Esophagus squamous epithelium (tissue), 5 donors: ENCODE results near the gene RPL7L1. TPM values are rescaled to one million over a fixed set of nuclear protein-coding genes. Genes with fewer than 3 reads are reported as not detected.

Experiments
- DNase-seq: peaks from one replicate; lab custom pipeline; 2025; lab: John Stamatoyannopoulos, UW
- H3K27ac ChIP-seq, 4 donors: fragments of 200-600 bp; sonication (generic); one replicate each; pipeline ENCODE4 v1.5.1; 2016 to 2019; ENCODE audit warnings: mild to moderate bottlenecking in 1 of 4
- H3K27me3 ChIP-seq, 4 donors: fragments of 200-600 bp; sonication (generic); 1 replicate in 3 of 4; 2 replicates in 1 of 4; pipeline versions ENCODE4 v1.5.1 to v1.6.0; 2017 to 2021; ENCODE audit warnings: antibody characterized with exemption in 1 of 4
- H3K36me3 ChIP-seq, 3 donors: fragments of 200-600 bp; sonication (generic); one replicate each; pipeline ENCODE4 v1.5.1; 2016 to 2019
- H3K4me1 ChIP-seq, 3 donors: fragments of 200-600 bp; sonication (generic); one replicate each; pipeline ENCODE4 v1.5.1; 2017 to 2019
- H3K4me3 ChIP-seq, 4 donors: fragments of 200-600 bp; sonication (generic); 1 replicate in 3 of 4; 2 replicates in 1 of 4; pipeline ENCODE4 v1.5.1; 2016 to 2019; ENCODE audit warnings: mild to moderate bottlenecking in 2 of 4, moderate library complexity in 1 of 4
- H3K9me3 ChIP-seq, 3 donors: fragments of 200-600 bp; sonication (generic); one replicate each; pipeline ENCODE4 v1.5.1; 2016 to 2019
- POLR2A ChIP-seq, 4 donors: fragments of 450-650 bp; IDR thresholded peaks; one replicate each; pipeline ENCODE4 v1.6.1; 2017; ENCODE audit warnings: antibody characterized with exemption in 4 of 4, mild to moderate bottlenecking in 4 of 4, moderate library complexity in 3 of 4
- WGBS, 2 donors: methylation state at CpG; one replicate each; pipeline ENCODE4 v1.1.5; 2018; 5-methylcytosine and 5-hydroxymethylcytosine counted together
- intact Hi-C: fragments of 100-400 bp; cut with DNase I; formaldehyde crosslinking; loops from one replicate; pipeline ENCODE4 v1.15.0; 2022
- total RNA-seq, 4 donors: library from RNA; depleted of rRNA; stranded (reverse); fragments of >200 nt; gene quantifications; one replicate each; pipeline ENCODE4 v1.1.0, GENCODE V29; 2016
- TF ChIP-seq, protein P1 (sequence below), 6 experiments: fragments of 450-650 bp in 4 of 6; fragments of 200-600 bp in 2 of 6; sonication (generic) in 2 of 6; IDR thresholded peaks; one replicate each; pipeline ENCODE4 v1.5.1; 2016 to 2019; ENCODE audit warnings: antibody characterized with exemption in 6 of 6, mild to moderate bottlenecking in 4 of 6, moderate library complexity in 4 of 6
- donor health status: DM: yes; HTN: yes; CAD: no.

Gene RPL7L1
- total RNA-seq, 4 donors from 2014 or later, result 67.4 to 122 (median 92.2) TPM

DNA sequence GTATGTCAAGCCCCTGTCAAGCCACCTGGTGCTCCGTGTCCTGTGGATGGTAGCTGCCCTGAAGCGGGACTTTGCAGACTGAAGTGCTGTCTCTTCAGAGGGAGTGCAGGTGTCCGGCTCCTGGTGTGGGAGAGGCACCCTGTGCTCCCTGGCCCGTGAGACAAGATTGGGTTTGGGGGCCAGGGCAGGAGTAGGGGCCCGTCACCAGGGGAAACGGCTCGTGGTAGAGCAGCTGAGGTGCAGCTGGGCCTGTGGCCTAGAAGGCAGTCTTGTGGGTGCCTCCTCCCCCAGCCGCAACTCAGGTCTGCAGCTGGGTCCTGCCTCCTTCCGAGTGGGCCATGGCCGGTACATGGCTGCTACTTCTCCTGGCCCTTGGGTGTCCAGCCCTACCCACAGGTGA lies 36.3 kb downstream of the RPL7L1 start, which contains the start of gene PTCRA:
PTCRA (plus strand) TSS at position 322 of the 400 bp plus-strand sequence; CDS start at position 339, 17 bp downstream.
- TF ChIP-seq POLR2A (IDR thresholded peaks at IDR 0.05), result no peak
- TF ChIP-seq, protein P1, sequence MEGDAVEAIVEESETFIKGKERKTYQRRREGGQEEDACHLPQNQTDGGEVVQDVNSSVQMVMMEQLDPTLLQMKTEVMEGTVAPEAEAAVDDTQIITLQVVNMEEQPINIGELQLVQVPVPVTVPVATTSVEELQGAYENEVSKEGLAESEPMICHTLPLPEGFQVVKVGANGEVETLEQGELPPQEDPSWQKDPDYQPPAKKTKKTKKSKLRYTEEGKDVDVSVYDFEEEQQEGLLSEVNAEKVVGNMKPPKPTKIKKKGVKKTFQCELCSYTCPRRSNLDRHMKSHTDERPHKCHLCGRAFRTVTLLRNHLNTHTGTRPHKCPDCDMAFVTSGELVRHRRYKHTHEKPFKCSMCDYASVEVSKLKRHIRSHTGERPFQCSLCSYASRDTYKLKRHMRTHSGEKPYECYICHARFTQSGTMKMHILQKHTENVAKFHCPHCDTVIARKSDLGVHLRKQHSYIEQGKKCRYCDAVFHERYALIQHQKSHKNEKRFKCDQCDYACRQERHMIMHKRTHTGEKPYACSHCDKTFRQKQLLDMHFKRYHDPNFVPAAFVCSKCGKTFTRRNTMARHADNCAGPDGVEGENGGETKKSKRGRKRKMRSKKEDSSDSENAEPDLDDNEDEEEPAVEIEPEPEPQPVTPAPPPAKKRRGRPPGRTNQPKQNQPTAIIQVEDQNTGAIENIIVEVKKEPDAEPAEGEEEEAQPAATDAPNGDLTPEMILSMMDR (IDR thresholded peaks at IDR 0.05), result no peak
- Histone ChIP-seq H3K27me3 (peaks cover 0 to 32% (median 0%) of the 10 kb centered on the region in 4 donors), H3K4me3 (no peak within 1 kb of the TSS), H3K36me3 (no peaks in the 10 kb centered on the region), H3K4me1 (peaks cover 3 to 17% (median 6%) of the 10 kb centered on the region in 3 donors), H3K9me3 (no peaks in the 10 kb centered on the region), H3K27ac (no peak within 1 kb of the TSS)
- intact Hi-C loops, result no loop called here
- 70 to 100% methylated on average over 3 to 7 of the region's 10 CpGs for WGBS, 2 donors
- DNase-seq, result no peak

DNA sequence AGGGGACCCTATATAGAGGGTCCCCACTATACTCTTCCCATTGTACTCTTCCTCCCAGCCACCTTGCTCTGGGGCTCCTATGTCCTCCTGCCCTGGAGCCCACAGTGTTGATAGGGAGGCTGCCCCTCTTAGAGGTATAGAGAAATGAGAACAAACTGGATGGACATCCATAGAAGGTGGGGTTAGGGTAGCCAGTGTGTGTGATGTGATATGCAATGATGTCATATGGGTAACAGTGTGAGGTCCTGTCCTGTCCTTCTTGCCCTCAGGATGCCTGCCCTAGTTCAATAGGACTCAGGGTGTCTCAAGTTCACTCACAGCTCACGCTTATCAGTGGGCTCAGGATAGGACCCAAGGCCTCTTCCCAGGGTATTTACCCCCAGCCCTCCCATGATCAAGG lies 36.9 kb downstream of the RPL7L1 start:
- Histone ChIP-seq H3K27ac (no peak overlapping the region), H3K4me3 (no peak overlapping the region), H3K27me3 (peaks cover 0 to 28% (median 0%) of the 10 kb centered on the region in 4 donors), H3K36me3 (no peaks in the 10 kb centered on the region), H3K9me3 (no peaks in the 10 kb centered on the region), H3K4me1 (peaks cover 3 to 14% (median 6%) of the 10 kb centered on the region in 3 donors)
- WGBS, 2 donors, result 100% methylated on average over 1 of the region's 1 CpG; no CpG with 5 or more reads in 1 of the 2 donors
- TF ChIP-seq POLR2A (IDR thresholded peaks at IDR 0.05), result no peak
- TF ChIP-seq, protein P1 (IDR thresholded peaks at IDR 0.05), result no peak
- intact Hi-C loops, result no loop called here
- DNase-seq, result no peak

DNA sequence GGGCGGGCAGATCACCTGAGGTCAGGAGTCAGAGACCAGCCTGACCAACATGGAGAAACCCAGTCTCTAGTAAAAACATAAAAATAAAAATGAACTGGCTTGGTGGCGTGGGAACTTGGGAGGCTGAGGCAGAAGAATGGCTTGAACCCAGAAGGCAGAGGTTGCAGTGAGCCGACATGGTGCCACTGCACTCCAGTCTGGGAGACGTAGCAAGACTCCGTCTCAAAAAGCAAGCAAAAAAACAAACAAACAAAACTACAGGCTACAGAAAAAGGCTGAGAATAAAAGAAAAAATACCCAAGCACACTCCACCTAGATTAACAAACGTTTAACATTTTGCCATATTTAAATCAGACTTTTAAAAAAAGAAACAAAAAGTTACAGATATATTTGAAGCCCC lies 42.4 kb downstream of the RPL7L1 start:
- DNase-seq, result no peak
- Histone ChIP-seq H3K9me3 (no peaks in the 10 kb centered on the region), H3K4me3 (no peak overlapping the region), H3K36me3 (no peaks in the 10 kb centered on the region), H3K4me1 (peaks cover 0 to 6% (median 0%) of the 10 kb centered on the region in 3 donors), H3K27ac (no peak overlapping the region), H3K27me3 (peaks cover 0 to 19% (median 0%) of the 10 kb centered on the region in 4 donors)
- 58 to 72% methylated on average over 6 of the region's 6 CpGs for WGBS, 2 donors
- TF ChIP-seq POLR2A (IDR thresholded peaks at IDR 0.05), result no peak
- TF ChIP-seq, protein P1 (IDR thresholded peaks at IDR 0.05), result no peak
- intact Hi-C loops, result no loop called here

DNA sequence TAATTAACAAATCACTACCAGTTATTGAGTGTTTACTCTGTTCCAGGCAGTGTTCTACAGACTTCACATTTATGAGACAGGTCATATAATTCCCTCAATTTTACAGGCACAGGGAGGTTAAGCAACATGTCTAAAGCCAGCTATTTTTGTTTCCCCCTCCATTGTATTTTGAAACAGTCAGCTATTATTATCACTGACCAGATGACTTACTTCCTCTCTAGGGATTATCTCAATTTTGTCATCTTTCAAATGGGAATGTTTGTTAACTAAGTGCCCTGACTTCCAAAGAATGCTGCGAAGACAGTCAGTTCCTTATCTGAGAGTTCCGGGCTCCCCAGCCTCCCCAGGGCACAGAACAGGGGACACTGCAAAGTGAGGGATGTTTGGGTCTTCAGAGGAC lies 44.2 kb downstream of the RPL7L1 start:
- Histone ChIP-seq H3K9me3 (no peaks in the 10 kb centered on the region), H3K36me3 (no peaks in the 10 kb centered on the region), H3K27me3 (peaks cover 0 to 19% (median 0%) of the 10 kb centered on the region in 4 donors), H3K27ac (no peak overlapping the region), H3K4me1 (peaks cover 0 to 15% (median 5%) of the 10 kb centered on the region in 3 donors), H3K4me3 (no peak overlapping the region)
- intact Hi-C loops, result no loop called here
- WGBS, 2 donors, result 33 to 100% methylated on average over 1 to 2 of the region's 2 CpGs
- TF ChIP-seq POLR2A (IDR thresholded peaks at IDR 0.05), result no peak
- TF ChIP-seq, protein P1 (IDR thresholded peaks at IDR 0.05), result no peak
- DNase-seq, result no peak

DNA sequence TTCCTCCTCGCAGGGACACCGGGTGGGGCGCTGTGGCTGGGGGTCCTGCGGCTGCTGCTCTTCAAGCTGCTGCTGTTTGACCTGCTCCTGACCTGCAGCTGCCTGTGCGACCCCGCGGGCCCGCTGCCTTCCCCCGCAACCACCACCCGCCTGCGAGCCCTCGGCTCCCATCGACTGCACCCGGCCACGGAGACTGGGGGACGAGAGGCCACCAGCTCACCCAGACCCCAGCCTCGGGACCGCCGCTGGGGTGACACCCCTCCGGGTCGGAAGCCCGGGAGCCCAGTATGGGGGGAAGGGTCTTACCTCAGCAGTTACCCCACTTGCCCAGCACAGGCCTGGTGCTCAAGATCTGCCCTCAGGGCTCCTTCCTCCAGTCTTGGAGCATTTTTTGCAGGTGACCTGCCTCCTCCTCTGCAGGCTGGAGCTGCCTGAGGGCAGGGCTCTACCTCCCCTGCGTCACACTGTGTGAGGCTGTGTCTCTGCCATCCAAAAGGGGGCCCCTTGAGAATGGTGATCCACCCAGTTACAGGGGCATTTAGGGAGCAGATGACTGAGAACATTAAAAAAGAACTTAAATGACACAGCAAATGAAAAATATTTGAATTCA lies 45.9 kb downstream of the RPL7L1 start:
- TF ChIP-seq, protein P1 (IDR thresholded peaks at IDR 0.05), result no peak
- no peak for TF ChIP-seq POLR2A (IDR thresholded peaks at IDR 0.05)
- no peak for DNase-seq
- 46 to 60% methylated on average over 2 to 9 of the region's 23 CpGs for WGBS, 2 donors
- peaks cover 0 to 19% (median 0%) of the 10 kb centered on the region in 4 donors for H3K27me3 ChIP-seq
- no peaks in the 10 kb centered on the region for H3K9me3 ChIP-seq
- intact Hi-C loops, result no loop called here
- H3K36me3 ChIP-seq, result no peaks in the 10 kb centered on the region
- no peak overlapping the region for H3K27ac ChIP-seq
- H3K4me3 ChIP-seq, result no peak overlapping the region
- peaks cover 5 to 20% (median 8%) of the 10 kb centered on the region in 3 donors for H3K4me1 ChIP-seq
